Amniotic stem cell (primary cell): ENCODE results near the gene RFT1.
A peak's percentile ranks its signal among the peaks of the same experiment; 100 is the strongest.

Source experiments
- DNase-seq: peaks from one replicate; lab custom pipeline; 2025; lab: John Stamatoyannopoulos, UW

Gene RFT1

DNA sequence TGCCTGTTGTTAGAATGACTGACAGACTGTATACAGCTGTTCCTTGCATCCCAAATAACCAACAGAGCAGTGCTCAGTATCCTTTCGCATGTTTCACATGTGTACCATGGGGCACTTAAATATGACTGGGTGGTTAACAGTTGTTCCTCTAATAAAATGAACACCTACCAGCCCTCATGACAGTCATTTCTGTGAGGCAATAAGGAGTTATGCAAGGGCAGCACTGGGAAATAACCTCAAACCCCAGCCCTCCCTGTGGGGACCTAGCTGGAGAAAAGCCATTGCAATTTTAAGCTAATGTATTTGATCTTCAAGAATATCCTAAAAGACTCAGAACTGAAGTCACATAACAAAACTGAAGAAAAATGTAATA is 7.3 kb downstream of the RFT1 start:
- DNase-seq = no peak

GRCh38 chr3:53122255-53122932 is 7.8 kb downstream of the RFT1 start:
- no peak for DNase-seq

DNA sequence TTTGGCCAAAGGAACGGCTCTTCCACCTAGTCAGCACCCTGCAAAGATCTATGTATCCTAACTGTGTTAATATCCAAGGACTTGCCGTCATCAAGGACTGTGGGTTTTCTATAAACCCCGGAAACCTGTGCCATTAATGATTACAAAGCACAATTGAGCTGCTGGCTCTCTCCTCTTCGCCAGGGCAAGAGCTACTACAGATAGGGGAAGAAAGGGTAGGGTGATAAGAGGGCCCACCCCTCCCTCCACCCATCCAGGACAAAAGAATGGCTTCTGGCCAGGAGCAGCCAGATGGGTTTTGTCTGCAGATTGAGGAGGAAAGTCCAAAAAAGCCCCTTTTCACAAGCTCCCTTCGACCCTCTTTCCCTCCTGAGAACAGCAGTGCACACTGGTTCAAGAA is 9.9 kb downstream of the RFT1 start:
- no peak for DNase-seq

DNA sequence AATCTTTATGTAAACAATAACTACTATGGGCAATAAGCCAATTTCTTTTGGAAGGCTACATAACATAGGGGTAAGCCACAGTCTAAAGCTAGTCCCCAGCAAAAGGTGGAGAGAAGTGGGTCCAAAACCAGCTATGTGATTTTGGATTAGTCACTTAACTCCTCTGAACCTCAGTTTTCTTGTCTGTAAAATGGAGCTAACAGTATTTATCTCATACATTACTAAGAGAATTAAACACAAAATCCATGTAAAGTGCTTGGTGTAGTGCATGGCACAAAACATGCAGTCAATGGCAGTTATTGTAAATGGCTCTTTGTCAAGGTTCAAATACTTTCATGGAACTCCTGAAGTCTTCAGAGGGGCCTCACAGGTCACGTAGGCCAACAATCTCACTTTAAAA is 13.3 kb downstream of the RFT1 start:
- no peak for DNase-seq

DNA sequence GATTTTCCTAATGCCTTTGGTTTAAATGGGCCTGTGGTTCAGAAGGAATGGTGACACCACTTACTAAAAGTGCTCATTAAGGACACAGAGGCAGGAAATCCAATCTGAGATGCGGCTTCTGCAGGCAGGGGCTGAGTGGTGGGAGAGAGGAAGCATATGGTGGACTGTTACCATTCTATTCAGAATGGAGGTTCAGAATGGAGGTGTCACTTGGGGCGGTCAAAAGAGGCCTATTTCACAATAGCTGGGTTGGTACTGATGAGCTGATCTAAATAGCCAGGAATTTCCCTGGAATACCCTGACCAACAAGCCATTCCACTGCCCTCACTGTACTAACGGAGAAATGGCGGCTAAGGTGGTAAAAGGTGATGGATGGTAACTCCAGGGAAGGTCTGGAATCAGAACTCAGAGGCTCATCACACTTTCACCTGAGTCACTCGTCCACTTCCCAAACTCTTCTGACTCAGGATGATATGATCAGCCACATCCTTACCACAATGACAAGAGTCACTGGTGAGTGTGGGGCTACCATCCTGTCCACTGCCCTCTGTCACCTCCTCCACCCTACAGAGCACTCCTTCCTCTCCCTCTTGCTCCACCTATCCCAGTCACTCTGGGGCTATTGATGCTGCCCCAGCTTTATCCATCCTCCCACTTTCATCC is 15.7 kb downstream of the RFT1 start:
- no peak for DNase-seq

- peak; percentile 61 for DNase-seq
Observed at GRCh38 chr3:53114011-53114400, 16.2 kb downstream of the RFT1 start.

- no peak for DNase-seq
Observed at GRCh38 chr3:53113293-53114010, 16.8 kb downstream of the RFT1 start.

- DNase-seq = no peak
Observed at GRCh38 chr3:53111822-53112221, 18.4 kb downstream of the RFT1 start.

- no peak for DNase-seq
Observed at GRCh38 chr3:53109891-53110771, 20.1 kb downstream of the RFT1 start.

DNA sequence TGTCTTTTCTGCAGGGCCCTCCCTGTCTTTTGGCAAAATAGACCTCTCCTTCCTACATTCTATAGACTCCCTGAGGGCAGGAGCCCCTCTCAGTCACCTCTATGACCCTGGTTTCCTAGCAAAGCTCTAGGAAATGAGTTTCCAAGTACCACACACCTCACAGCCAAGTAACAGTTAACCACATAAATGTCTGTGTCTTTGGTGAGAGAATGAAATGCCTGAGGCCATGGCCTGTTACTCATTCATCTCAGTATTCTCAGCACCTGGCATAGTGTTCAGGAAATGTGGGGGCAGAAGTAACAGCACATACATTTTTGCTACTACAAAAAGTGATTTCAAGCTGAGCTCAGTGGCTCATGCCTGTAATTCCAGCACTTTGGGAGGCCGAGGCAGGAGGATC is 21.0 kb downstream of the RFT1 start:
- no peak for DNase-seq

GRCh38 chr3:53104762-53105161 is 25.5 kb downstream of the RFT1 start:
- DNase-seq = no peak

DNA sequence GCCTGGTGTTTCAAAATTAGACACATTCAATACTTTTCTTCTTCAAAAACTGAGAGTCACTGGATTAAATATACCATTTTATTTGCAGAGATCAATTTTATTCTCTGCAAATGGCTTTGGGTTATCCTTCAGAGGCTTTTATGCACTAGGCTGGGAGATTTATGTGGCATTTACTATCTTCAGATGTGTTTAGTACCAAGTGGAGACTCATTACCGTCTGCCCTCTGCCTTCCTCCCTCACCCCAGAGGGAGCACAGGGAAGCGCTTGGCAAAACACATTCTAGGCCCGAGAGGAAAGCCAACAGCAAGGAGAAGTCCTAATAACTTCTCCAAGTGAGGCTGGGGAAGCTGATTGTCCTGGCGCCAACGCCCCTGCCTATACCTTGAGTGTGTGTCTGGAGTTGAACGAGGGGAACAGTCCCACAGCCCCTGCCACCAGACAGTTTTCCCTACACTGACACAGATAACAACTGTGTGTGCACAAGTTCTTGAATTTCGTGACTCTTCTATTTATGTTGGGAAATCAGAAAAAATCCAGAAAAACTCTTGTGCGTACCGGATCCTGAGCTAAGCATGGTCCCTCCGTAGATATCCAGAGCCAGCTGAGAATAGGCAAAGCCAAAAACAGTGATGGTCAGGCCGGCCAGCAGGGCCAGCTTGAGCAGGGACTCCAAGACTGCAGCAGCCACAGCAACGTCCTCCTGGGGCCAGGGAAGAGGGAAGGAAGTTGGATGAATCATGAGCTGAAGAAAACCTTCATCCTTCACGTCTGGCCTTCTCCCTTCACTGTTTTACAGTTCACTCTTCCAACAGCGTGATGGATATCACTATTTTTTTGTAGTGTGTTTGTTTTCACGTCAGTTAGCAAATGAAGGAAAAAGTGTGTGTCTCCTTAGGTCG is 26.6 kb downstream of the RFT1 start:
- no peak for DNase-seq

DNA sequence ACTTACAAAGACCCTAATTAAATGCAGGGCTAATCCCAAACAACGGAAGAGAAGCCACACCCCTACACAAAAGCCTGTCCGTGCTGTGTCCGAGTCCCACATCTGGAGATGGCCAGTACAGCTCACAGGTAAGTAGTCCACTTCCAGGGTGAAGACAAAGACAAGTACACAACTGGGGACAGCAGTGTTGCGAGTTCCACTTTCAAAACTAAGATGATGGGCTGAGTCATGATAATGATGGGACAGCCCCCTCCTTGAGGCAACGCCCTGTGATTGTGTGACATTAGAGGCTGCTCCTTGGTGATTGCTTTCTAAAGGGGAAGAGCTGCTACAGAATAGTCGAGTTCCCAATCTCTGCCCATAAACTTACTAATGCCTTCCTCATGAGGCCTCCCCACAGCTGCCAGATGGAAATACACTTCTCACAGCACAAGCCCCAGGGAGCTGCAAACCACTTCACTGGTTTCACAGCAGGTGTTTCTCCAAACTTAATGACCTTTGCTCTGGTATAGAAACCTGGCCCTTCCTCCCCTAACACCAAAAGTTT is 27.6 kb downstream of the RFT1 start:
- DNase-seq = no peak

- DNase-seq = no peak
Observed at GRCh38 chr3:53101956-53102355, 28.3 kb downstream of the RFT1 start.

DNA sequence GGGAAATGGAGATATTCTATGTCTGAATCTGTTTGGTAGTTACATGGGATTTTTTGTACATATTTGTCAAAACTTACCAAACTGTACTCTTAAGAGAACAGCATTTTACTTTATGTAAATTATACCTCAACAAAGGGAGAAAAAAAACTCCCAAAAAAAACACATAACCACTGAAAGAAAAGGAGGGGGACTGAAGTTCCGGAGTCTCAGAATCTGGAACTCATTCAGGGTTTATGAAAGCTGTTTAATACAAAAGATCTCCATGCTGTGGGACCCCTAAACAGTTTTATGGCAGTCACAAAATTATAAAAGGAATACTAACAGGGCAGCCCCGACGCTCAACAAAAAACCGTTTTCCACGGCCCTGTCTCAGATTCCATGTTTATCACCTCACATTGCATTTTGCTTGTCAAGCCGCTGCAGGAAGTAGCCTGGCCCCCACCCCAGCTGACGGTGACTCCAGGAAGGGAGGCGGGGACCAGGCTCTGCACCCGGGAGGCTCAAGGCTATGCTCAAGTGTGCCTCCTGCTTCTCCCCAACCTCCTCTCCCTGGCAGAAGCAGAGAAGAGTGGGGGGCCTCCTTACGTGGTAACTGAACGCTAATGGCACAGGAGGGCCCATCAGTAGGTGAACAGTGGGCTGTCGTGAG is 29.3 kb downstream of the RFT1 start:
- no peak for DNase-seq

DNA sequence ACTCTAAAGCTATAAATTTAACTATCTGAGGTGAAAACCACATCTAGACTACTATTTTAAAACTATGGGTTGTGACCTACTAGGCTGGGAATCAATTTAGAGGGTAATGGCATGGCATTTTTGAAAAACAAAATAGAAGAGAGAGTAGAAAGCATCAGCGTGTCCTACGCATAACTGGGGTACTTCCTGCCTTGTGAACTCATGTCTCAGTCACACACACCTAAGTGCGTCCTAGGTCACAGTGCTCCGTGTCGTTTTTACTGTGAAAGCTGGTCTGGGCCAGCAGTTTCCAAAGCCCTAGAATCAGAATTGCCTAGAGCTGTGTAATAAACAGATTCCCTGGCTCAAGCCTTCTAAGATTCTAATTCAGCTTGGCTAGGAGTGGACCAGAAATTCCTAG is 32.3 kb downstream of the RFT1 start:
- no peak for DNase-seq

DNA sequence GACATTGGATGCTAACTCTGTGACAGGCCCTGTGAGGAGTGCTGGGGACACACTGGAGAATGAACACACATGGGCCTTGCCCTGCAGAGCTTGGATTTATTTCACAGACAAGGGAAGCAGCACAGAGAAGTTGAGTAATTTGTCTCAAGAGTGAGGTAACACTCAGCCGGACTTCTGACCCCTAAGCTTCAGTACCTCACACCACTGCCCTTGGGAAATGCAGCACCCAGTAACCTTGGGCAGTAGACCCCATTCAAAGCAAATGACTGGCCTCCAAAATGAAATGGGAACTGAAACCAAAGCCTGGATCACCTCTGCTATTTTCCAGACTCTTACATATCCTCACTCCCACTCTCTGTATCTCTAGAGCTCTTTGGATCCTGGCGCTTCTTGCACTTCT is 37.3 kb downstream of the RFT1 start:
- DNase-seq = no peak

- DNase-seq = no peak
Observed at GRCh38 chr3:53092216-53092615, 38.0 kb downstream of the RFT1 start.

DNA sequence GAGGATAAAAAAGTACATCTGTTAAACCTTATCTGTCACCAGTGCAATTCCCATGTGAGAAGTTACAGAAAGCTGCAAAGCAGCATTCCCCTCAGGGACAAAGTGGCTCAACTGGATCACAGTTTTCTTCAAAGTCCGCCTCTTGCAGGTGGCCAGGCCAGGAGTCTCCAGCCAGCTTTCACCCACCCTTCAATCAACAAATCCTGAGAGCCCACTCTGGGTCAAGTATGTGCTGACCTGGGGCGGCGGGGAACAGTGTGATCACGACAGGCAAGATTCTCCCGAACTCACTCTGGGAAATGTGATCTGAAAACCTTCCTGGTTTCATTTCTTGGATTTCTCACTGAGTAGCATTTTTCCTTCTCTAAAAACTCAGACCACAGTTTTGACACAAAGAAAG is 39.2 kb downstream of the RFT1 start:
- DNase-seq = no peak

DNA sequence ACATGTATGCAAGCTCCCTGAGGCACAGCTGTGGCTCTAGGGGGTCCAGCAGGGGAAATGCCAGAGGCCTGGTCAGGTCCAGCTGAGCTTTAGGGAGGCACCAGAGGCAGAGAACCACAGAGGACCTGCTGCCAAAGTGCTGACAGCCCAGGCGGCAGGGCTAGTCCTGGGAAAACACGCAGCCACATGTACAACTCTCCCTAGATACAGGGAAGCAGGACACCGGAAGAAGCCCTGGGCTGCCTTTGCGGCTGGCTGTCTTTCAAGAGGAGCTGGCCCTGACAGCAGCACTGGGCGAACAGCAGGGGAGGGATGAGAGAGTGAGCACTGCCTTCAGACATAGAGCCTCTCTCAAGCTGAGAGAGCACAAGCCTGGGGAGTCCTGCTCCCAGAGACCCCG is 40.7 kb downstream of the RFT1 start:
- no peak for DNase-seq

DNA sequence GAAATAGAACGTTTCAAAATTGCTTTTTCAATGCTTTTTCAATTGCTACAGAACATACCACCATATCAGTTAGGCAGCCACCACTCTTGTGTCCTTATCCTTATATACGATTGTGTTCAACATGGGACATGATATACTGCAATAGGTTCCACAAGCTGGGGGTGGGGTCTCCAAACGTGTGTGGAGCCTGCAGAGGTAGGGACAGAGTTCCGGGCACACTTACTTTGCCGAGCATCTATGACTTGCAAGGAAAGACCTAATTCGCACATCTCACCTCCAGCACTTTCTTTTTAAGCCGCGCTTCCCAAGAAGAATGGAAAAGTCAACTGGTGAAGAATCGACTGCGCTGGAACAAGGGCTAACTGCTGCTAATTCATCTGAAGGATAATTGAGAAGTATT is 44.8 kb downstream of the RFT1 start:
- no peak for DNase-seq
